ENCODE data around the gene ATP2B1. TPM values are rescaled to one million over a fixed set of nuclear protein-coding genes. Genes with fewer than 3 reads are reported as not detected.

Gene ATP2B1
- total RNA-seq, 1 experiment from 2014 or later: 20.6 TPM

- Histone ChIP-seq H3K4ac (ENCODE audit: low read depth, low read length) (no peak overlapping the region), H3K23ac (ENCODE audit: insufficient read length, low read depth, low read length) (no peak overlapping the region), H3K27ac (ENCODE audit: insufficient read length, low read depth, low read length) (no peak overlapping the region), H3K18ac (ENCODE audit: insufficient read length, low read depth, low read length) (no peak overlapping the region), H2BK120ac (ENCODE audit: low read depth, low read length, poor library complexity, severe bottlenecking) (no peak overlapping the region), H2AK5ac (ENCODE audit: insufficient read length, low read length) (no peak overlapping the region), H4K91ac (ENCODE audit: insufficient read length, low read depth, low read length) (no peak overlapping the region), H2BK5ac (ENCODE audit: insufficient read length, low read length) (no peak overlapping the region), H3K79me2 (ENCODE audit: insufficient read depth, low read length) (peaks cover 3% of the 10 kb centered on the region; the same call in 1 of the 2 replicates), H3K56ac (ENCODE audit: insufficient read length, low read depth, low read length) (no peak overlapping the region), H3K23me2 (ENCODE audit: insufficient read length, low read depth, low read length, poor library complexity, severe bottlenecking) (no peaks in the 10 kb centered on the region), H2BK15ac (ENCODE audit: low read depth, low read length) (no peak overlapping the region), H2BK20ac (ENCODE audit: low read depth, low read length, poor library complexity, severe bottlenecking) (no peak overlapping the region), H2BK12ac (ENCODE audit: insufficient read length, low read depth, low read length) (no peak overlapping the region), H4K20me1 (ENCODE audit: control insufficient read depth, insufficient read depth, insufficient read length) (no peaks in the 10 kb centered on the region), H3K27me3 (ENCODE audit: insufficient read depth, low read length) (no peaks in the 10 kb centered on the region), H3K14ac (ENCODE audit: insufficient read depth, low read length) (no peak overlapping the region), H3K79me1 (ENCODE audit: insufficient read depth, low read depth, low read length, poor library complexity, severe bottlenecking) (peaks cover 3% of the 10 kb centered on the region), H3K9me3 (ENCODE audit: control insufficient read depth, low read depth, low read length) (no peaks in the 10 kb centered on the region), H4K8ac (replicated peaks; ENCODE audit: insufficient read length, low read depth, low read length) (no peak overlapping the region), H2AFZ (ENCODE audit: low read length) (no peak overlapping the region), H4K5ac (ENCODE audit: insufficient read length, low read depth, low read length) (no peak overlapping the region), H3K9ac (ENCODE audit: extremely low read depth, insufficient read length, low read length) (no peak overlapping the region), H3T11ph (ENCODE audit: low read length) (no peak overlapping the region), H3K4me2 (ENCODE audit: insufficient read depth, insufficient read length, low read length) (no peak overlapping the region), H3K4me1 (ENCODE audit: insufficient read depth, low read length) (no peaks in the 10 kb centered on the region)
- Mint-ChIP-seq H3K9me3 (peaks cover 20% of the 10 kb centered on the region in 2 experiments), H3K27ac (no peak overlapping the region), H3K4me1 (0 out of 4 replicates have a peak, but pooled peaks cover 0 to 2% of the 10 kb centered on the region in 2 experiments), H3K4me3 (no peak overlapping the region), H3K36me3 (ENCODE audit: insufficient read depth in 1 of 3, low read depth in 3 of 3) (peaks cover 13 to 22% (median 15%) of the 10 kb centered on the region in 3 experiments), H3K27me3 (ENCODE audit: low read depth) (no peaks in the 10 kb centered on the region)
- no CpG with 5 or more reads among the region's 2 CpGs for WGBS (ENCODE audit: extremely low coverage, insufficient read length, low lambda C conversion rate)
- DNase-seq: no peak
- TF ChIP-seq CTCF (conservative IDR thresholded peaks at IDR 0.05): no peak
These were observed 31.7 kb downstream of the ATP2B1 start for GRCh38 chr12:89676930-89677329.
